Fibroblast of skin of right quadriceps (primary cell): Measurements from ENCODE around the gene STIM2.

Source experiments
- DNase-seq: peaks from one replicate; pipeline ENCODE4 v3.0.0-alpha.2; 2013

The STIM2 gene

DNA sequence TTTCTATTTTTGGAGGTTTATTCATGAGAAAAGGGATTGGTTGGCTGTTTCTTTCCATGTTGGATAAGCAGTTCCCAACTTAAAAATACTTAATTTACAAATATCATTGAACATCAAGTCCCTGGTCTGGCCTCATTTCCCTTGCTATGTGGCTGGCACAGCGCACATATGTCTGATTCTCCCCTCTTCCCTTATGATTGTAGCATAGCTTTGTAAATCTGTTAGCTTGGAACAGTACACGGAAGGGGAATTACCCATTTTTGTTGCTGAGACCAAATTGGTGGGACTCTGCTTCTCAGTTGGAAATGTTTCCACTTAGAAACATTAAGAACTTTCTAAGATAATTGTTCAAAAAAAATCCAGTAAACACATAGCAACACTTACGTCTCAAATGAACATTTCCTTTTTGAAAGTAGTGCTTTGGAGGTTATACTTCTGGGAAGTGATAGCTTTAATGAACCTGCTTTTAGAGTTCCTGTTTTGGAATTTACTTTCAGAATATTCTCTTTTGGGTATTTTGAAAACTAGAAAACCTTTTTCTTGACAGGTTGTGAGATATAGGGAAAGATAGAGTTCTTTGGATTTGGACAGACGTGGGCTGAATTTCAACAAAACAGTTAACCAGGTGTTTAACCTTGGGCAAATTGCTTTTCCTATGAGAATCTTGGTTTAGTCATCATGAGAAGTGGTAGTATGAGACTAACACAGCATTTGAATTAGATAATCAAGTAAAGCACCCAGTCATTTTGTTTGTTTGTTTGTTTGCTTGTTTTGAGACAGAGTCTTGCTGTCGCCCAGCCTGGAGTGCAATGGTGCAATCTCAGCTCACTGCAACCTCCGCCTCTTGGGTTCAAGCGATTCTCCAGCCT lies 47.3 kb downstream of the STIM2 start:
- DNase-seq = no peak

DNA sequence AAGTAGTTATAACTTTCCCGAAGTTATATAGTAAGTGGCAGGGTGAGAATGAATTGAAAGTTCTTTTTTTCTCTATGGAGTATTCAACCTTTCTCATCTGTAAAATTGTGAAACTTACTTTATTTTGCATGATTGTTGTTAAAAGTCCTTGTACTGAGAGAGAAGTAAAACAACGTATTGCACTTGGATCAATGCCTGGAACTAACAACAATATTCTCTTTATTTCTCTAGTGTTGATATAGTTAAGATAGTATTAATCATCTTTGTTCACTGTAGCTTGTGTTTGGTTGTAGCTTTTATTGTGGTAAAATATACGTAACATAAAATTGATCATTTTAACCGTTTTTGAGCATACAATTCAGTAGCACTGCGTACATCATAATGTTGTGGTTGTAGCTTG lies 48.7 kb downstream of the STIM2 start:
- no peak for DNase-seq

DNA sequence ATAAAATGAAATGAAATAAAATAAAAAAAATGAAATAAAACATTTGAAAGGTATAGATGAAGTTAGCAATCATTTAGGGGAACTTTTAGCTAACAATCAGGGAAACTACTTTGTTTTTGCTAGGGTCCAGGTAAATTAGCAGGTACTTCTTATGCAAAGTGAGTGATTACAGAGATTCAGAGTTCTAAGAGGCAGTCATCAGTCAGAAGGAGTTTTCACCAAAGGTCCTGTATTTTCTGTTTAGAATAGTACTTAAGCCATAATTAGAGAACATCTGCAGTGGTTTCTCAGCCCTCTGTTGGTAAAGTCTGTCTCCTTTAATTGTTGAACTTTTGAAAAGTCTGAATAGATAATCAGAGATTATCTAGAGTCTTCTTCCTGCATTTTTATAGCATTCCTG lies 50.6 kb downstream of the STIM2 start:
- DNase-seq = no peak

DNA sequence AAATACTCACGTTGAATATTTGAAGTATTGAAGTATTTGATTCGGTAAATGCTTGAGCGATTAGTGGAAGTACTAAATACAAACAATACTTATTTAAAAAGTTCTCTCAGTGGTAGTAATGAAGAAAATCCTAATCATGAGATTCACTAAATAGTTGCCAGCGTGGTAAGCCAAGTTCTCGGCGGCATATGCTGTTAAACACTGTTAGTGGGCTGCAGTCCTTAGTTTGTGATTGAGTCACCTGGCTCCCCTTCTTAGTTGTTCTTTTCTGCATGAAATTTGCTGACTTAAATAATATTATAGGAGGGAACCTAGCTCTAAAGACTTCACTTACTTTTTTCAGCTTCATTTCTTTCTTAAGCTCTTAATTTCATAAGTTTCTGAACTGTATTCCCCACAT lies 51.4 kb downstream of the STIM2 start:
- no peak for DNase-seq

DNA sequence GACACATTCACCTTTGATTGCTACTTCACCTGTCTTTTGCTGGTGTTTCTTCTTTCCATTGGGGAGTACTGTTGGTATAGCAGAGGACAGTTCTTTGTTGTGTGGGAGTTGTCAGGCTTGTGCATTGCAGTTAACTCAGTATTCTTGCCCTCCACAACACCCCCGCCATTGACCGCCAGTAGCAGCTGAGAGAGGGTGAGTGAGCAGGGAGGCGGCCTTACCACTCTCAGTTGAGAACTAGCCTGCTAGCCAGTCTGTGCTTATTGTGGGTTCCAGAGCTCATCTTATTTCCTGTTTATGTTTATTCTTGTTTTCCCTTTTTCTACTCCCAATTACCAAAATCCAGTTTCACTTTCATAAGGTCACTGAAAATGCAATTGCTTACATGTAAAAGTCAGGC lies 52.2 kb downstream of the STIM2 start:
- no peak for DNase-seq

DNA sequence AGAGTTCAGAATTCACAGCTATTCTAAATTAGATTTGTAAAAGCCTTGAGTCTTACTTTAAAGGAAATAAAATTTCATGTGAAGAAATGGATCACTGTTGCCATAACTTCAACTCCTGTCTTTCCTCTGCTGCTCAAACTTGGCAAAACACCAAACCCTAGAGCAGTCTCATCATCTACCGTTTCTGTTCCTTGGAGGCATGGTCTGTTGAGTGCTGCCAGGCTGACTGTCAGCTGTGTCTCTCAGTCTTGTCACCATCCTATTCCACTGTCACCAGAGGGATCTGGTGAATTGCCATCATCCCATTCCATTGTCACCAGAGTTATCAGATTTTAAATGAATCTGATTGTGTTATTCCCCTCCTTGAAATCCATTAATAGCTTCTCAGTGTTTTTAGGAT lies 55.6 kb downstream of the STIM2 start:
- DNase-seq = peak; percentile 15

DNA sequence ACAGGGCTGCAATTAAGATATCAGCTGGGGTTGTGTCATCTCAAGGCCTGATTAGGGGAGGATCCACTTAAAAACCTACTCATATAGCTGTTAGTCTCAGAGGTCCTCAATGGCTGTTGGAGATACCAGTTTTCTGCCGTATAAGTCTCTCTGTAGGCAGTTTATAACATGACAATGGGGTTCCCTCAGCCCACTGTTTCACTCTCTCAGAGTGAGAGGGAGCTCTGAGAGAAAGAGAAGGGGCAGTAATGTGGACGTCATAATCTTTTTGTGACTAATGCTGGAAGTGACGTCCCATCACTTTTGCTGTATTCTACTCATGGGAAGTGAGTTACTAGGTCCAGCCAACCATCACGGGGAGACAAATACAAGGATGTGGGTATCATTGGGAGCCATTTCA lies 70.3 kb downstream of the STIM2 start:
- DNase-seq = no peak

DNA sequence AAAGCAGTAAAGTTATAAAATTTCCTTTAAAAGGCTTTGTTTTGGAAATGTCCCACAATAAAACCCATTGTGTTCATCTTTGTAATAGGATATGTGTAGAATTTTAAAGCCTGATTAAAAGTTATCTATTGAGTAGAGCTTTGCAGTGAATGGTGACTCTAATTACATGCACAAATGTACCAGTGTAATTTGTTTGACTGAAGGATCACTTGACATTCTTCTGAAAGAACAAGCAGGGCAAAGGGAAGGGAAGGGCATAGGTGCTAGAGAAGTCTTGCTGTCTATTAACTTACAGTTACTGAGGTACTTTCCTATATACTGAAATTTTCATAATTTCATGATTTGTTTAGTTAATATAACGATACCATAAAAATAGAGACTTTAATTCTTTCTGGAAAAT lies 70.8 kb downstream of the STIM2 start:
- DNase-seq = no peak

DNA sequence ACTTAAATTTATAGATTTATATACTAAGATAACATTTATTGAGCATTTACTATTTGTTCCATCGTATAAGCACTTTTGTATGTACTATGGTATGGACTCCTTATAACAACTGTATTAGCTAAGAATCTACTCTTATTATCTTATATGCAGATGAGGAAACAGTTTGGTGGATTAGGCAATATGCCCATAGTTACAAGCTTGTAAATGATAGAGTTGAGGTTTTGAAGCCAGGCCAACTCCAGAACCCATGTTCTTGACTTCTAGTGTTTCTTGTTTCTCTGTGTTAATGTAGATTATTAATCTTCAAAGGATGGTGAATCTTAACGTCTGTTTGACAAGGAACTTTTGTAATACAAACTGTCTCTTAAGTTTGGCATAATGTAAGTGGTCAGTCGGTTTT lies 71.3 kb downstream of the STIM2 start:
- peak; percentile 6 for DNase-seq

DNA sequence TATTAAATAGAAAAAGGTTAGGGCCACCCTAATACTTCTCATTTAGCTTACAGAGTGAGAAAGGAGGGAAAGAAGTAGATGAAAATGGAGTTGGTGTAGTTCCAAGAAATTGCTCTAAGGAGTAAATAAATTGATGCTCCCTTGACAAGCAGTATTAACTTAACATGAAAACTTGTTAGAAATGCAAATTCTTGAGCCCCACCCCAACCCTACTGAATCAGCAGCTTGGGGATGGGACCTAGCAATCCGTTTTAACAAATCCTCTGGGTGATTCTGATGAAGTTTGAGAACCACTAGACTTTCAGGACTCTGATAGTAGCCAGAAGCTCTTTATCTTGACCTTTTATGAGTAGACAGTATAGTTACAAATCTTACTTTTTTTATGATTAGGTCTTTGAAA lies 74.8 kb downstream of the STIM2 start:
- no peak for DNase-seq

DNA sequence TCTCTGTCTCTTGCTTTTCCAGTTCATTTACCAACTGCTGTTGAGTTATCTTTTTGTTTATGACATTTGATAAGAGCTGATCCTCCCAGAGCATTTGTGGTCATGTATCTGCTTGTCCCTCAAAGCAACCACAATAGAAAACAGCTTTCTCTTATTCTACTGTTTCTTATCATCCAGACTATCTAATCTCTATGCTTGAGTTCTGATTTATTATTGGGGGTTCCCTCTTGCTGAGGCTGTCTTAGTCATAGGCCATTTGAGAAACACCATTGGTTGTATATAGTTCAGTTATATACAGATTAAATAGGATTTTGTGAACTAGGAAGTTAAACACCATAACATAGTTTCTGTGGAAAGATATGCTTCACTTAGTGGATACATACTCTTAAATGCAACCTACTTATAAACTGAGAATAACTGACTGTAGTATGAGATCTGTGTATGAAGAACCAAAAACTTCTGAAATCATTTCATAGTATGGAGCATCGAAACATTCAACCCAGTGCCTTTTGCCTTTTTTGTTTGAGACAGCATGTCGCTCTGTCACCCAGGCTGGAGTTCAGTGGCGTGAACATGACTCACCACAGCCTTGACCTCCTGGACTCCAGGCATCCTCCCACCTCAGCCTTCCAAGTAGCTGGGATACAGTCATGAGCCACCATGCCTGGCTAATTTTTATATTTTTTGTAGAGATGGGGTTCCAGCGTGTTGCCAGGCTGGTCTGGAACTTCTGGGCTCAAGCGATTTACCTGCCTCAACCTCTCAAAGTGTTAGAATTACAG lies 75.8 kb downstream of the STIM2 start:
- no peak for DNase-seq

DNA sequence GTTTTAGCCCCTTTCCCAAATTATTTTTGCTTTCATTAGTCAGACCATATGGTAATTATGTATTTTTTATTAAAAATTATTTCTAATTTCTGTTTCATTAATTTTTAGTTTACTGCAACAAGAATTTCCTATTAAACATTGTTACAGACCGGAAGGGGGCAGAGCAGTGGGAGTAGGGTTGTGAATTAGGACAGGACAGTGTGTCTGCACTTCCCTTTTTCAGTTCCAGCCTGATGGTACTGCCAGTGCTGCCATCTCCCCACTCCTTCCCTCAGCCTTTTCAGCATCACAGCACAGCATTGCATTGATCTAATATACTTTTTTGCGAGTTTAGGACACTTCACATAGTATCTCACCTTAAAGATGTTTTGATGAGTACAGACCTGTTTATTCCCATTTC lies 76.5 kb downstream of the STIM2 start:
- no peak for DNase-seq

DNA sequence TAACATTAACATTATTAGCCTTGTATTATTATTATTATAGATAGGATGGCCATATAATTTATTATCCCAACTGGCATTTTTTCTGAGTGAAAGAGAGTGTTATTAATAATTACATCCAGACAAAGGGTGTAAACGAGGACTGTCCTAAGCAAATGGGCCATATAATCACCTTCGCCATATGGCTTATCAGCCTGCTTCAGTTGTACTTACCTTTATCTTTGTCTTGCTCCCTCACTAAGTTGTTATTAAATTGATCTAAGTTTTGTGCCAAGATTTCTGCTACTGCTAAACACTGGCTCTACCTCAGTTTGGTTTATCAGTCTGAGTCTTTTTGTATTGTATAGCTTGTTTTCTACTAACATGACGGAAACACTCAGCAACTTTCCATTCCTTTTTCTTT lies 76.9 kb downstream of the STIM2 start:
- DNase-seq = no peak

DNA sequence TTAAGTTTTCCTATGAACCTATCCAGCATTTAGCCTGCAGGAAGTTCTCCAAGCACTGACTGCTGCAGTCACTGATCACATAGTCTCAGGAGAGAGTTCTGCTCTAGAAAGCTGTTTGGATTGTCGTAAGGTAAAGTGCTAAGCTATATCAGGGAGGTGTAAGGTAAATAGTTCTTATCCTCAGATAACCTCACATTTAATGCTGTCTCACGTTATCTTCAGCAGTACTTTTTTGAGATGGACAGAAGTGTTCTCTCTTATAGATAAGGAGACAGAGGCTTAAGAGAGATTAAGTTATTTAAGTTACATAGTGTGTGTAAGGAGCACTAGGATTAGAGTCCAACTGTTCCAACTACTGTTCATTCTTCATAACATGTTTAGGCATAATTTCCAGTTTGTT lies 77.9 kb downstream of the STIM2 start:
- DNase-seq = no peak

DNA sequence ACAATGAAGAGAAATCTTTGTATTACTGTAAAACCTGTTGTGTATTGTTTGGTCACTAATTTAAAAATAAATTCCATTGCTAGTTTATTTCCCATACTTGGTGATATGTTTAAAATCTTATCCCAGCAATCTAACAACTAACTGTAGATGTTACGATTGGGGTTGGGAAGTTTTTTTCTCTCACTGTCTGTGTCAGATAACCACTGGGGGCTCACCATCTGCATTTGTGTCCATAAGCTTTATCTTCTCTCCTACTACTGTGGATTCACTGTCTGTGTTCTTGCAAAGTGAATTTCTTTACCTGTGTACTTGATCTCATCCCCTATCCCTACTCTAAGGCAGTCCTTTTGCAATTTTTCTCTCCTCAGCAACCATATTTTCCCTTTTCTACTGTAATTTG lies 81.3 kb downstream of the STIM2 start:
- no peak for DNase-seq

DNA sequence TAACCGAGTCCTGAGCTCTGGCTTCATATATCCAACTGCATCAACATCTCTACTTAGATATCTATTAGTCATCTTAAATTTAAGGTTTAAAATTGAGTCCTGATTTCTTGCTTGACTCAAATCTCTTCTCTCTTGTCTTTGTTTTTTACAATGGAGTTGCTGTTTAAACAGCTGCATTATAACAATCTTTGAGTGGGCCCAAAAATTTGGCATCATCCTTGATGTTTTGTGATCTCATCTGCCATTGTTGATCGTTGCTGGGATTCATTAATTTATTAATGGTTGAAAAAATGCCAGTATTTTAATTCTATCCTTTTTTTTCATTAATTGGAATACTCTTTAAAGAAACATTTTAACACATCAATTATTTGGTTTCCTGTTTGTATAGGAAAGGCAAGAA lies 82.2 kb downstream of the STIM2 start:
- DNase-seq = no peak

DNA sequence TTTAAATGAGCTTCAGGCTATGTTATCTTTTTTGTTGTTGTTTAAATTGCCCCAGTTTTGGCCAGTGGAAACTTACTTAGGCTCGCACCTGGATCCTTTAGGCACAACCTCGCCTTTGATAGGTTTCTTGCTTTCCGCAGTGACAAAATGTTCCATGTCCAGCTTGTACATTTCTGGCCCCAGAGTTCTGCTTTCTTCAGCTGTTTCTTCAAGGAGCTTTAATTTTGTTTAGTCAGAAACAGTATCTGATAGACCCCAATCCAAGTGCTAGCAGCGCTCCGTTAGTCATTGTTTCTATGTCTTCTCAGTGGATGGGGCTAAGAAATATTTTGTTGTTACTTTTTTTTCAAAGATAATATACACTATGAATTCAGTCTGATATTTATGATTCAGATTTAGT lies 82.8 kb downstream of the STIM2 start:
- DNase-seq = no peak

DNA sequence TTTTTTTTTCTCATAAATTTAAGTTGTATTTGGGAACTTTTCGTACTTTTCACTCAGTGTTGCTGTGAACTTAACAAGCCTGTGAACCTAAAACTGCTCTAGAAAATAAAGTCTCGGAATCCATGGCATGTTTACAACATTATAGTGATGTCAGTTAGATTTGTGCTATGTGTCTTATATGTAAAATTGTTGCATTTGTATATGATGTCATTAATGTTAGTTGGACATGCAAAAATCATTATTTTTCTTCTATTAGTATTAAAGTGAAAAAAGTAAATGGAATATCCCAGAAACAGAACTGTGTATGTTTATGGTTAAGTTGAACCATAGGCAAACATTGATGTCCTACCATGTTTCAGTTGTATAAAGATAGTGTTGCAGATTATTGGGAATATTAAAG lies 85.2 kb downstream of the STIM2 start:
- DNase-seq = no peak

DNA sequence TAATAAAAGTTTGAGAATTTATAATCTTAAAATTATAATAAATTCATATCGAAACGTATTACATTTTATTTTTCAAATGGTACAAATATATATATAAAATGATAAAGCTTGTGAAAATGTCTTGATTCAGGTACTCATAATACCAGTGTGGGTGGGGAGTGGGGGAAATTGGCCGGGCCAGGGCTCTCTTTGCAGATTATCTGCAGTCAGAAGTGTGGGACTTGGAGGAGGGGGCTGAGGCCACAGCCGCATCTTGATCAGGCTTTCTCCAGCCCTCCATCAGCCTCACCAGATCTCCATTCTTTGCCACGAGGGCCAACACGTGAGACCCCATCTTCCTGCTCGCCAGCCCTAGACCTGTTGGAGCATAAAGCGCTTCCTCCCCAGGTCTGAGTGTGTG lies 86.7 kb downstream of the STIM2 start:
- DNase-seq = no peak

DNA sequence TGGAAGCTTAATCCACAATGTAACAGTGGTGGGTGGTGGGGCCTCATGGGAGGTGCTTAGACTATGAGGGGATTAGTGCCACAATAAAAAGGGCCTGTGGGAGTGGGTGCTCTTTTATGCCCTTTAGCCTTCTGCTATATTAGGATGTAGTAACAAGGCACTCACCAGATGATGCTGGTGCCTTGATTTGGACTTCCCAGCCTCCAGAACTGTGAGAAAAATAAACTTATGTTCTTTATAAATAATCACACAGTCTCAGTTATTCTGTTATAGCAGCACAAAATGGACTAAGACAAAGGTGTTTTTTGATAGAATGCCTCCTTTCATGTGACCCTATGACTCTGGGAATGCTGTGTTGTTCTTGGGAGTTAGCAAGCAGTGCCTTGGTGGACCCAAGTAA lies 89.8 kb downstream of the STIM2 start:
- DNase-seq = no peak

DNA sequence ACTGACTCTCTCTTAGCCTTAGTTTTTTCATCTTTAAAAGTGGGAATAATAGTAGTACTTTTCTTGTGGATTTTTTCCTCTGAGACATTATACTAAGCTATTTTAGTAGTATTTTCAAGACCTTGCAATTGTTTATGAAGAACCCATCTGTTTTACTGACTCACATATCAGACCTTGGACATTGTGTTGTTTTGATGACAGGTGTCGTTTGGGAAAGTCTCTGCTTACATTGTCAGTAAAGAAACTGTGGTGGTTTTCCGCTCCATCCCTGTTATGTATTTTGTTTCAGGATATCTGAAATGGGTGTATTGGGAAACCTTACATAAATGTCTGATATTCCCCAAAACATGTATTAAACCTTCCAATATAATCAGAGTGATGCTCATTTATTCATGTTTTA lies 92.2 kb downstream of the STIM2 start:
- DNase-seq = no peak

DNA sequence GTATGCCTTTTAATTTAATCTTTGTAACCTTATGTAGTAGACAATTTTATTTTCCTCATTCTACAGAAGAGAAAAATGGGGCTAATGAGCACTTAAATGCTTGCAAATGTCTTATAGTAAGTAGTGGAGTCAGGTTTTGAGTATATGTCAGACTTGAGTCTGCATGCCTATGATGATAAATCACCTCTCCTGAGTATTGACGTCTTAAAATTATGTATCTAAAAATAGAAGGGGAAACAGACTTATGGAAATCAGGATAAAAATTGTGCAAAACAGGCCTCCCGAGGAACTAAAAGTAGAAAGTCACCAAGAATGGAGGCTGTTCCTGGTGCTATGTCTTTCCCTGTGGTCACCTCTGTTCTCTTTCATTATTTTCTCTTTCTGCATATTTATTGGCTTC lies 92.7 kb downstream of the STIM2 start:
- no peak for DNase-seq

DNA sequence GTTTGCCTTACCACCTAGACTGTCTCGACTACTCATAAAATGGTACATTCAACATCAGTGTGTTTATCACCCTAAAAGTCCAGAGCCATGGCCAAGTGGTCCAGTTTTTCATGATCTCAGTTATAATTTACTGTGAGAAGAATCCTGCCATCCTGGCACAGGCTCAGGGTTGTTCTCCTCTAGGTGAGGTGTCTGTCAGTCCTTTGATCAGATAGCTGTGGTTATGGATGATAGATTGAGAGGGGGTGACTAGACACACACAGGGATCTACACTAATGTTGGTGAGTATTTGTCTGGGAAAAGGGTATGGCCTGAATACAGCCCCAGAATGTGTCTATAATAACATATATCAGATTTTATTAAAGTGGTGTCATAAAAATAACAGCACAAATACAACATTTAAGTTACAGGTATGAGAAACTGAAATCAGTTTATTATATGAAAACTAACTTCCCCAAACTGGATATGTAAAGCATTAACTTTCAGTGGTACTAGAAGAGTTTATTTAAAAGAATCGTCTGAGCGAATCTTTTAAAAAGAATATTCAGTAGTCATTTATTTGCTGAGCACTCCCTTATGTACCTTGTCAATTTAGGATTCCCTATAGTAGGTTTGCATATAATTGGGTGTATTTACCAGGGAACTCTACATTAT lies 93.3 kb downstream of the STIM2 start:
- DNase-seq = no peak

DNA sequence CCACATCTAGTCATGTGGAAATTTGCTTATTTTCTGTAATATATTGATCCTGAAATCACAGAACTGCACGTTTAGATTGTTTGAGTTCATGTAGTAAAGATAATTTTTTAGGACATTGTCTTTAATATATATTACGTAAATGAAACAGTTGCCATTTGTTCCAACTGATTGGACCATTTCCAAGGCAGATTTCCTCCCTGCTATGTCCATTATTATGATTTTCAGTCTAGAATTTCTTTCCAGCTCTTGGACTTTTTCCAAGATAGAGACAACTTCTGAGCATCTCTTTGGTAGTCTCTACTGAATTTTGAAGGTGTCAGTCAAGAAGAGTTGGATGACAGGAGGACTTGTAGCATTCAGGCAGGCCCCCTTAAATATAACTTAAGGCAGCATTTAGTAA lies 94.6 kb downstream of the STIM2 start:
- DNase-seq = no peak
